GM12878 (cell line): Measurements from ENCODE around the gene DISC1.

ENCODE experiments used
- GABPA ChIP-seq: IDR thresholded peaks from 2 replicates; pipeline ENCODE4 v1.6.1; 2014; ENCODE audit warnings: antibody characterized with exemption, low read depth, mild to moderate bottlenecking, inconsistent platforms
- POLR2A ChIP-seq: IDR thresholded peaks from 2 replicates; pipeline ENCODE4 v1.6.1; 2011; ENCODE audit warnings: low read depth, mild to moderate bottlenecking, low read length
- TF ChIP-seq, protein P1 (sequence below), 3 experiments: IDR thresholded peaks in 2 of 3; conservative IDR thresholded peaks in 1 of 3; 2 replicates each; pipeline ENCODE4 v1.5.1; 2011; ENCODE audit warnings: low read depth in 3 of 3, low read length in 3 of 3, mild to moderate bottlenecking in 3 of 3, control low read depth in 2 of 3, moderate library complexity in 2 of 3, inconsistent platforms in 1 of 3, mixed read lengths in 1 of 3; ENCODE audit not compliant: control insufficient read depth in 2 of 3, insufficient read depth in 1 of 3; ENCODE audit errors: extremely low read depth in 1 of 3

DNA sequence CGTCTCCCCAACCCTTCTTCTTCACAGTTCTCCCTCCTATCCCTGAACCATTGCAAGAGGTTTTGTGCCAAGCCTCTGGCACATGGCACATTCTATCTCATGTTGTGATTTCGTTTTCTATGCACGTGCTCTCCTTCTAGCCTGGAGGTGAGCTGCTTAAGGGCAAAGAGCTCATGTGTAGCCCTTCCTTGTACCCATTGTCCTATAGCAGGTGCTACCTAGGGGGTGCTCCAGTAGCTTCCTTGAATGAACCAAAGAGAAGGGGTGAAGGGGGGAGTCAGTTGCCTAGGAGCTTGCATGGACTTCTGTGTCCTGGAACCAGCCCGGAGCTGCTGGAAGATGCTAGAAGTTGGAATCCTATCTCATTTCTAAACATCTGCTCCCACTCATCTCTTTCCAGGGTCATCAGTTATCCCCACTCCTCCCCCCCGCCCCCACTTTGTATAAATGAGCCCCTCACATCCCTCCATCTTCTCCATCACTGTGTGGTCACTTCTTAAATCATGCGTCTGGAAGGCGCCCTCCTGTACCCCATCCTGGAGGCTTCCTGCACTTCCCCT is 535 bp upstream of the DISC1 start:
- TF ChIP-seq, protein P1, sequence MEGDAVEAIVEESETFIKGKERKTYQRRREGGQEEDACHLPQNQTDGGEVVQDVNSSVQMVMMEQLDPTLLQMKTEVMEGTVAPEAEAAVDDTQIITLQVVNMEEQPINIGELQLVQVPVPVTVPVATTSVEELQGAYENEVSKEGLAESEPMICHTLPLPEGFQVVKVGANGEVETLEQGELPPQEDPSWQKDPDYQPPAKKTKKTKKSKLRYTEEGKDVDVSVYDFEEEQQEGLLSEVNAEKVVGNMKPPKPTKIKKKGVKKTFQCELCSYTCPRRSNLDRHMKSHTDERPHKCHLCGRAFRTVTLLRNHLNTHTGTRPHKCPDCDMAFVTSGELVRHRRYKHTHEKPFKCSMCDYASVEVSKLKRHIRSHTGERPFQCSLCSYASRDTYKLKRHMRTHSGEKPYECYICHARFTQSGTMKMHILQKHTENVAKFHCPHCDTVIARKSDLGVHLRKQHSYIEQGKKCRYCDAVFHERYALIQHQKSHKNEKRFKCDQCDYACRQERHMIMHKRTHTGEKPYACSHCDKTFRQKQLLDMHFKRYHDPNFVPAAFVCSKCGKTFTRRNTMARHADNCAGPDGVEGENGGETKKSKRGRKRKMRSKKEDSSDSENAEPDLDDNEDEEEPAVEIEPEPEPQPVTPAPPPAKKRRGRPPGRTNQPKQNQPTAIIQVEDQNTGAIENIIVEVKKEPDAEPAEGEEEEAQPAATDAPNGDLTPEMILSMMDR (IDR thresholded peaks at IDR 0.05 in 2 of 3, conservative IDR thresholded peaks at IDR 0.05 in 1 of 3; ENCODE audit: control insufficient read depth in 2 of 3, extremely low read depth in 1 of 3, insufficient read depth in 1 of 3, low read depth in 3 of 3, low read length in 3 of 3): no peak
- TF ChIP-seq GABPA: no peak
- TF ChIP-seq POLR2A: no peak
